Stimulated activated CD8-positive, alpha-beta memory T cell treated with anti-CD3 and anti-CD28 coated beads, Interleukin-7, amount 100 ng/mL, for 24 hours (primary cell): Measurements from ENCODE around the gene FSTL4.

Source experiments
- DNase-seq: peaks from one replicate; pipeline ENCODE4 v3.0.0-alpha.2; 2020; ENCODE audit warnings: low read depth

Gene FSTL4

GRCh38 chr5:133385346-133385745 lies 227.0 kb downstream of the FSTL4 start:
- DNase-seq, result no peak

DNA sequence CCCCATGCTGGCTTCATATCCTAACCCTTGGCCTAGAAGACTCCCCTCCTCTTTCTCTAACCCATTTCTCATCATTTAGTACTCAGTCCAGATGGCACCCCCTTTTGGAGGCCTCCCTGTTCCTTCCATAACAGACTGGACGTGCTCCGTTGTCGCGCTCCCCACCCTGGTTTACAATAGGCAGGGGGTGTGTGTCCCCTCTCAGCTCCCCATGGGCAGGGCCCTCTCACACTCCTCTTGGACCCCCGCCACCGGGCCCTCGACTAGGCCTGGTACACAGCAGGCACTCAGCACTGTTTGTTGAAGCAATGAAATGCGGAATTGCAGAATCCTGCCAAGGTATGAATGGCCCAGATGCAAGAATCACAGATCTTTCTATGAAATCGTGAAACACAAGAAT lies 227.4 kb downstream of the FSTL4 start:
- DNase-seq, result no peak

- DNase-seq, result no peak
These were observed 228.1 kb downstream of the FSTL4 start for GRCh38 chr5:133384120-133384855.

DNA sequence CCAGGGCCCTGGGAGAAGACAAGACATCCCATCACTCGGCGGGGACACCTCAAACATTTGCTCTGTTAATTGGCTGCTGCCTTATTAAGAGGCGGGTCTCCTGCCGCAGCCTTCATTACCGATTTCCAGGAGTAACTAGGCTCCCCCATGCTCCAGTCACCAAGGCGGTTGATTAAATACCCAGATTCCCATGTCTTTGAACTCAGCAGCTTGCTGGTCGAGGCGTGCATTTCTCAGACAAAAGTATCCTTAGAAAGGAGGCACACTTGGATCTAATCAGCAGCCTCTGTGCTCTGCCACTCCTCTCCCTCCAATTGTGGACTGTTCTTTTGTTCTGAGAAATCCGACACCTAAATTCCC lies 228.8 kb downstream of the FSTL4 start:
- DNase-seq, result no peak

DNA sequence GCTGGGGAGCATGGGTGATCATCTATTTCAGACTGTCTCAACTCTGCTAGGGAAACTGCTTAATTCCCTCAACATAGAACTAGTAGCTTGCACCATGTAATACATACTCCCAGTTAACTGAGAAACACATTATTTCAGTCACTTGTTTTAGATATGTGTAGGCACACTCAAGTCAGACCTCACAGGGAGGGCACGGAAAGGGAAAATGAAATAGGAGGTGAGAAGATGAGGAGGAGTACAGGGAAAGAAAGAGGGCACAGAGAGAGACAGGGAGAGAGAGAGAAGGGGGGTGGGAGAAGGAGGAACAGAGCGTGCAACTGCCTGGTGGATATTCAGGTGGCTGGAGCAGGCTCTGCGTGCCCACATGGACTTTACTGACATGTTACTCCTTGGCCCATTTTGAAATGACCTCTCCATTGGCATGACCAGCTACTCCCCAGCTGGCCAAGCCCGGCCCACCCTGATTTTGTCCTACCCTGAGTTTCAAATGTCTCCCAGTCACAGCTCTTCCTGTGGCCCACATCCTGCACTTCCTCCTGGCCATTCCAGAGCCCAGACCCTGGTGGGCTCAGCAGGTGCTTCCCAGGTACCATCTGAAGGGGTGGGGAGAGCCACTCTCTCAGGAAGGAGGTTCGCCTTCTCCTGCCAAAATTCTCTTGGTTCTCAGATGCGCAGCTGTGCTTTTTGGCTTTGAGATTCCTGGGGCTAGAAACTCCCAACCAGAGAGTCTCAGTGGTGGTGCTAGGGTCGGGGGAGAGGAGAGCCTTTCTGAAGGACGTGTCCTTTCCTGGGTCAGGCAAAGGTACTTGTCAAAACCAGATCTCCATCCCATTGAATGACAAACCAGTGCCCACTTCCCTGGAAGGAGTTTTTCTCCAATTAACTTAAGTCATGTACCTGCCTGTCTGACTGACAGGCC lies 229.4 kb downstream of the FSTL4 start:
- DNase-seq, result no peak

GRCh38 chr5:133381571-133382365 lies 230.6 kb downstream of the FSTL4 start:
- no peak for DNase-seq

DNA sequence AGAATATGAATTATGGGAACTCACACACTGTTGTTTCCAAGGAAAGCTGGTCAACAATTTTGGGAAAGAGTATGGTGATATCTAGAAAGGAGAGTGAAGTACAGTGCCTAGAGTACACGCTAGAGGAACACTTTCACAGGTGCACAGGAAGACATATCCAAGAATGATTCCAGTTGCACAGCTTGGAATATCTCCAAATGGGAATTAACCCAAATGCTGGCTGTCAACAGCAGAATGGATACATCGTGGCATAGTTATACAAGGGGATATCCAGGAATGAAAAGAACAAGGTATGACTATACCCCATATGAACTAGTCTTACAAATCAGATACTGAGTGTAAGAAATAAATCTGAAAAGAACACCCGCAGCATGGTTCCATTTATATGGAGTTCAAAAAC lies 231.3 kb downstream of the FSTL4 start:
- no peak for DNase-seq

- no peak for DNase-seq
These were observed 234.6 kb downstream of the FSTL4 start for GRCh38 chr5:133377736-133378135.

- DNase-seq, result no peak
These were observed 235.4 kb downstream of the FSTL4 start for GRCh38 chr5:133376986-133377385.

DNA sequence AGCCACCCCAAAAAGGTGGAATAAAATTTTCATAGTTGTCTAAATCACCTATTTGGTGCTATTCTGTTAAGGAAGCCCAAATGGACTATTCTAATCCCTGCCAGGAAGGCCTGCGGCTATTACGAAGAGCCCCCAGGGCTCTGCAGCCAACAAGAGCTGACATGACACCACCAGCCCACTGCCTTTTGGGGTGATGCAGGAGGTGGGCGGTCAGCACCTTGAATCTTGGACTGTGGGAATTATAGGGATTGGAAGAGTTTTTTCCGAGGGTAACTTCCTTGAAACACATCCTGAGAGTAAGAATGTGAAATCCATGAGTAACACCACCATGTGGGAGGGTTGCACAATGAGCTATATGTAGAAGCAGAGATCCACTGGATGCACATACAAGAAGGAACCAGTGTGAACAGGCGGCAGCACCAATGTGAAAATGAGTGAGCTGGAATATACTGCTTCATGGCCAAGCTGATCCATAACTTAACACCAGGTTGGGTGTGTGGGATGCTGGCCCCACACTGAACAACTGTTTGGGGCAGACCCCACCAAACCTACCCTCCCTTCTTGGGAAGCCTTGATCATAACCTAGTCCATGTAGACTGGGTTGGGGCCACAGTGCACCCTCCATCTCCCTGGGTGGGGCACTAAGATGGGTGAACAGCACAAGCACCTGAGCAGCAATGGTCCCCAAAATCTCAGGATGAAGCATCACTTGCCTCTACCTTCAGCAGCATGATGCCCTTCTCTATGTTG lies 239.0 kb downstream of the FSTL4 start:
- no peak for DNase-seq

DNA sequence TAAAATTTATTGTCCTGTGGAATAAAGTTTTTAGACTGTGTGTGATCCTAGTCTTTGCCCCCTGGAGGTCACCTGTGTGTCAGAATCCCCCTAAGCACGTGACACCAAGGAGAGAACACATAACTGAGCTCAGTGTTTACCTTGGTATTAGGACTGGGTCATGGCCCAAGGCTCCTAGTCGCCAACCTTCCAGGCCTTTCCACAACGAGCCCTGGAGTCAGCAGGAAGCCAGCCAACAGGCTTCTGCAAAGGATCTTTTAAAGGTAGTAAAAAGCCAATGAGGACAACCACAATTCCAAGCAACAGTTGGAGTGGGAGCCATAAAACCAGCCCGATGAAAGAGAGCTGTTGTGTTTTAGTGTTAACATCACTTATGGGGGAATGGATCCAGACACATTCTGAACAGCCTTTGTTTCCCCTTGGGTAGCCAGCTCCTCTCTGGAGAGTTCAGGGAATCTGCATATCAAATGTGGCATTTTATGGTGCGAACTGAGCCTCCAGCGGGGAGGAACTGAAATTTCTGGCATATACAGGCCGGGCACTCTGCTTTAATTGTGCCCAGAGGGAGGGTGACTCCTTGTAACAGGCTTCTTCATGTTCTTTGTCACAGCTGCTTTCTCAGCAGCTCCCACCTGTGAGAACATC lies 239.9 kb downstream of the FSTL4 start:
- no peak for DNase-seq

DNA sequence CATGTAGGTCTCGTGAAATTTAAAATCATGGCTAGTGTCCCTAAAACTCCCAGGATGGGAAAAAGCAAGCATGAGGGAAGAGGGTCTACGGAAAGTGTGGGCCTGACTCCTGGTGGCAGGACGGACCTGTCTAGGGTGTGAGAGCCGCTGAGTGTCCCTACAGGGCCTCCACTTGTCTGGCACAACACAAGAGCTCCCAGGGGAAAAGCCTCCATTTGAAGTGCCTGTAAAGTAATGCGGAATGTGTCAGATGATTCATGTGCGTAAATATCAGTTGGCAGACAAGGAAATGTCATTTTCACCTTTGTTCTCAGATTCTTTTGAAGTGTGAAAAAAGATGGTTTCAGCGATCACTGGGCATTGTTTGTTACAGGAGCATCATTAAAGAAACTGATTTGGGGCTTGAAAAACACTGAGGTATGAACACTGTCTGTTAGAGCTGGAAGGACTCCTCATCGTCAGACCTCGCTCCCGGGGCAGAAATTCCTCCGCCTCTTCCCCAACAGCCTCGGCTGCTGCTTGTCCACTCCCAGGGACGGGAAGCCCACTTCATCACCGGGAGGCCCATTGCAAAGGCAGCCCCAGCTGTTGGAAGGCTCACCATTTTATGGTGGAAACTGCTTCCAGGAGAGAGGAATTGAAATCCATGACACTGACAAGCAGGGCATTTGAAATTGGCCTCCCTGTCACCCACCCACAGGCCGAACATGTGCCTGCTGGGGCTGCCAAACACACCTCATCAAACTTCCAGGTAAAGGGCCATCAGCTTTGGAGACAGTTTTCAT lies 240.8 kb downstream of the FSTL4 start:
- DNase-seq, result no peak

DNA sequence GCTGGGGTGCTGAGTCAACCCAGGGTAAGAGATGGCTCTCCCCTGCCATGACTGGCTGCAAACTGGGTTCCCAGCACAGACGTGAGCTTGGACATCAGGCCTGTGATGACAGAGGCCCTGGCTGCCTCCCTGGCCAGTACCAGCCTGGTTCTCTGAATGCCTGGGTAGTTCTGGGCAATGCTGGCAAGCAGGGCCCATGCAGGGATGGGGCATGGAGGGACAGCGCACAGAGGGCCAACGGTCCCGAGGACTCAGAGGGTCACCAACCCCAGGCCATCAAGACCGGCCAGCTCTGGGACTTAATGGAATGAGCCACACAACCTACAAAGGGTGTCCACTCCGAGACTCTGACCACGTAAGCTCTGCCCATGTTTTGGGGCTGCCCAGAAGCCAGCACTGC lies 241.4 kb downstream of the FSTL4 start:
- DNase-seq, result no peak

GRCh38 chr5:133370036-133370831 lies 242.1 kb downstream of the FSTL4 start:
- DNase-seq, result no peak

DNA sequence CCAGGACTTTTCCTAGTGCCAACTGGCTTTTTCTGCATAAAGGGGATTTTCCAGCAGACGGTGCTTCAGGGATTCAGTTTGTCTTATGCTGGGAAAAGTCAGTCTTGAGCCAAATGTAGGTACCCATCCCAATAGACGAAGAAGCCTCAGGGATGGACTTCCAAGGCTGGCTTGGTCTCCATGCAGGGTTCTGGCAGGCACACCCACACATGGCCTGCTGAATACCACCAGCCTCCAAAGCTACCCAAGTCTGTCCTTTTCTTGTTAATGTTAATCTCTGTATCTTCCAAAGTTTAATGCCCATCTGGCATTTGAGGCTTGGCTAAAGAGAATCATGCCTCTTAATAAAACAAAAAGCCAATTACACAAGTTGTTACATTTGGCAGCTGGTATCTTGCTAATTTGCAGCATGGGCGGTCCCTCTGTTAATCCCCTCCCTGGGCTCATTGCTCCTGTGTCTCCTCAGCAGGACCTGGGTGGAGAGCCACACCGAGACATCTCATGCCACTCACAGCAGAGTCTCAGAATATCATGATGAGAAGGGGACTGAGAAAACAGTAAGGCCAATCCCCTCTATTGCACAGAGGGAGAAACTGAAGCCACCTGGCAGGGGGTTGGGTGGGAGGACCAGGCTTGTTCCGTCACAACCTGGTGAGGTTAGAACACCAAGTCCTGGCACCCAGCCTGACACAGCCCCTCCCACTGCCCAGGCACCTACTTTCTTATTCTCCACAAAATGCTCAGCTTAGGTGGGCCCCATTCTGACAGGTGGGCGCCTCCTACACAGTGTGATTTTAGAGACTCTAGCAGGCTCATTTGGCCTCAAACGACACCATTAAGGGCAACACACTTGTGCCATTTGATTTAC lies 243.2 kb downstream of the FSTL4 start:
- DNase-seq, result no peak

DNA sequence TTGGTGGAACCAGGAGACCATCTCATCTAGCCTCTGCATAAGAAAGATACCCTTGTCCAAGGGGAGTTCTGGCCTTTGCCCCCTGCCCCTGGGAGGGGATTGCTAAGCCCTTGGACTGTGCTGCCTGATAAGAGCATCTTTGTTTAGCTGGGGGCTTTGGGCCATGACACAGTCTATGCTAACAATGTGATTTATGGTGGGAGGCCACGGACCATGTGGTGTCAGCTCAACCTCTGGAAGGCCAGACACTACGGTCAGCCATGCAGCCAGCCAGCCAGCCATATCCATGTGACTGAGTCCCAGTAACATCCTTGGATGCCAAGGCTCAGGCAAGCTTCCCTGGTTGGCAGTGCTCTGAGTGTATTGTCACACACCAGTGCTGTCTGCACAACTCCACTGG lies 244.4 kb downstream of the FSTL4 start:
- DNase-seq, result no peak

- DNase-seq, result no peak
These were observed 245.1 kb downstream of the FSTL4 start for GRCh38 chr5:133367071-133367786.

DNA sequence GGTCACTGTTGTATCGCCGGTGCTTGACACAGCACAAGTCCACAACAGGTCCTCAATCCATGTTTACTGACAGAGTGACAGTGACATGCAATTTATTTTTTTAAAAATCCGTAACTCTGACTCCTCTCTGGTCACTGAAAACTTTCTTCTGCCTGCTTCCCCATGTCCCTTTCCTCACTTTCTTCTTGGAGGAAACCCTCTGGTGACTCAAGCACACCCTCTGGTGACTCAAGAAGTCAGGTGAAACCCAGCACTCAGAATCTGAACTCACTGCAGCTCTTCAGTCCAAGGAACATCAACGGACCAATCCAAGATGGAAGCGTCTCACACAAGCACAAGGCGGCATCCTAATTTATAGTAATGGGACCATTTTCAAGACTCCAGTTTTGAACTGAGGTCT lies 245.9 kb downstream of the FSTL4 start:
- no peak for DNase-seq
